Measurements from ENCODE around the gene PTTG1IP.
"Not testable (repeated sequence)": the region's sequence is repeated elsewhere in the genome, so short reads cannot be mapped to it uniquely, and the experiment has no call there.

The PTTG1IP gene

GRCh38 chr21:44880405-44881197, 7.1 kb upstream of the PTTG1IP start:
- DNase-seq (ENCODE audit: low spot score): no peak

- DNase-seq (ENCODE audit: low spot score): not testable (repeated sequence)
Observed at GRCh38 chr21:44879238-44879637, 5.7 kb upstream of the PTTG1IP start.

- DNase-seq (ENCODE audit: low spot score): no peak
Observed at GRCh38 chr21:44878053-44878982, 4.8 kb upstream of the PTTG1IP start.

- DNase-seq (ENCODE audit: low spot score): no peak
Observed at GRCh38 chr21:44876849-44877575, 3.5 kb upstream of the PTTG1IP start.

GRCh38 chr21:44875316-44875700, 1.8 kb upstream of the PTTG1IP start:
- no peak for DNase-seq (ENCODE audit: low spot score)

GRCh38 chr21:44874497-44875315, 1.2 kb upstream of the PTTG1IP start:
- DNase-seq (ENCODE audit: low spot score): no peak

- no peak for DNase-seq (ENCODE audit: low spot score)
Observed at GRCh38 chr21:44874240-44874496, 678 bp upstream of the PTTG1IP start.

- DNase-seq (ENCODE audit: low spot score): peak; percentile 51
Observed at GRCh38 chr21:44872649-44873355, 688 bp downstream of the PTTG1IP start.

- DNase-seq (ENCODE audit: low spot score): no peak
Observed at GRCh38 chr21:44872323-44872648, 1.2 kb downstream of the PTTG1IP start.

GRCh38 chr21:44871576-44872269, 1.8 kb downstream of the PTTG1IP start:
- peak; percentile 82 for DNase-seq (ENCODE audit: low spot score)

GRCh38 chr21:44870748-44871495, 2.6 kb downstream of the PTTG1IP start:
- no peak for DNase-seq (ENCODE audit: low spot score)

GRCh38 chr21:44869781-44870747, 3.4 kb downstream of the PTTG1IP start:
- DNase-seq (ENCODE audit: low spot score): peak; percentile 84

GRCh38 chr21:44868707-44869106, 4.8 kb downstream of the PTTG1IP start:
- no peak for DNase-seq (ENCODE audit: low spot score)

GRCh38 chr21:44867999-44868700, 5.3 kb downstream of the PTTG1IP start:
- DNase-seq (ENCODE audit: low spot score): no peak

GRCh38 chr21:44867464-44867863, 6.0 kb downstream of the PTTG1IP start:
- DNase-seq (ENCODE audit: low spot score): no peak

- DNase-seq (ENCODE audit: low spot score): no peak
Observed at GRCh38 chr21:44866780-44867179, 6.7 kb downstream of the PTTG1IP start.

- no peak for DNase-seq (ENCODE audit: low spot score)
Observed at GRCh38 chr21:44865561-44866280, 7.8 kb downstream of the PTTG1IP start.

Measured in AG08396 (cell line).